ENCODE results near the gene ADCY5.

The ADCY5 gene

GRCh38 chr3:123338620-123339061, 110.2 kb downstream of the ADCY5 start:
- ChIA-PET POLR2A (no interaction called here), CTCF (interaction anchor here (1.2 to 1.4 kb wide), 2 partner anchors 9 to 151 kb away, joined by 5 to 6 read pairs; no protein-coding TSS in a partner anchor)
- TF ChIP-seq, protein P1, sequence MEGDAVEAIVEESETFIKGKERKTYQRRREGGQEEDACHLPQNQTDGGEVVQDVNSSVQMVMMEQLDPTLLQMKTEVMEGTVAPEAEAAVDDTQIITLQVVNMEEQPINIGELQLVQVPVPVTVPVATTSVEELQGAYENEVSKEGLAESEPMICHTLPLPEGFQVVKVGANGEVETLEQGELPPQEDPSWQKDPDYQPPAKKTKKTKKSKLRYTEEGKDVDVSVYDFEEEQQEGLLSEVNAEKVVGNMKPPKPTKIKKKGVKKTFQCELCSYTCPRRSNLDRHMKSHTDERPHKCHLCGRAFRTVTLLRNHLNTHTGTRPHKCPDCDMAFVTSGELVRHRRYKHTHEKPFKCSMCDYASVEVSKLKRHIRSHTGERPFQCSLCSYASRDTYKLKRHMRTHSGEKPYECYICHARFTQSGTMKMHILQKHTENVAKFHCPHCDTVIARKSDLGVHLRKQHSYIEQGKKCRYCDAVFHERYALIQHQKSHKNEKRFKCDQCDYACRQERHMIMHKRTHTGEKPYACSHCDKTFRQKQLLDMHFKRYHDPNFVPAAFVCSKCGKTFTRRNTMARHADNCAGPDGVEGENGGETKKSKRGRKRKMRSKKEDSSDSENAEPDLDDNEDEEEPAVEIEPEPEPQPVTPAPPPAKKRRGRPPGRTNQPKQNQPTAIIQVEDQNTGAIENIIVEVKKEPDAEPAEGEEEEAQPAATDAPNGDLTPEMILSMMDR (IDR thresholded peaks at IDR 0.05; ENCODE audit: insufficient read depth, low read length, missing control alignments): no peak
- no peak for DNase-seq (ENCODE audit: low read depth, low spot score)
- no peak overlapping the region for H3K4me3 ChIP-seq (ENCODE audit: low read depth, low read length)

DNA sequence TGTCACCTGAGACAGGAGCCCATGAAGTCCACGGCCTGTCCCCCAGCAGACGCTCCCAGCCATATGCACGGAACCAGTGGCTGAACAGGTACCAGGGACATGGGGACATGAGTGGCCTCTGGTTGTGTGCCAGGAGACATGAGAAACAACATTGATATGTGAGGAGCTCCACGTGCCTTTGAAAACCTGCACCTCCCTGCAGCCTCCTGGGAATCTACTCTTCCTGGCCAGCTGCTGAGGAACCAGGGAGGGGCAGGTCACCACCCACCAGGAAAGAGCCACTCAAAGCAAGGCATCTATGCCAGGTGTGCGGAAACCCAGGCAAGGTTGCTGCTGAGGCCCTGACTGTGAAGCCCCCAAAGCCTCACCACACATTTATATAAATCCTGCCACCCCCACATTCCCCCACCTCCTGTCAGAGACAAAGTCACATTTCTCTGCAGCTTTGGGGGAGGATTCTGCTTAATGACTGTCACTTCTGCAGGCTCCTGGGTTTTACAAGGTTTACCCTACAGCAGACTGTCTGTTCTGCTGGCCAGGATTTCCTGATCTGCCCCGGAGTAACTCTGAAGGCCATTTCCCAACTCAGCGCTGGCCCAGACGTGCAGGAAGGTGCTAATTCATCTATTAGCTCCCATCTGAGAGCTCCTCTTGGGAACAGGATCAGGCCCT, 110.8 kb downstream of the ADCY5 start:
- DNase-seq (ENCODE audit: low read depth, low spot score): no peak
- POLR2A ChIA-PET: no interaction called here
- TF ChIP-seq, protein P1 (IDR thresholded peaks at IDR 0.05; ENCODE audit: insufficient read depth, low read length, missing control alignments): no peak
- H3K4me3 ChIP-seq (ENCODE audit: low read depth, low read length): no peak overlapping the region
- CTCF ChIA-PET: interaction anchor here (1.1 to 1.4 kb wide), 4 partner anchors 9 to 151 kb away, joined by 3 to 6 read pairs (median 5); no protein-coding TSS in a partner anchor

DNA sequence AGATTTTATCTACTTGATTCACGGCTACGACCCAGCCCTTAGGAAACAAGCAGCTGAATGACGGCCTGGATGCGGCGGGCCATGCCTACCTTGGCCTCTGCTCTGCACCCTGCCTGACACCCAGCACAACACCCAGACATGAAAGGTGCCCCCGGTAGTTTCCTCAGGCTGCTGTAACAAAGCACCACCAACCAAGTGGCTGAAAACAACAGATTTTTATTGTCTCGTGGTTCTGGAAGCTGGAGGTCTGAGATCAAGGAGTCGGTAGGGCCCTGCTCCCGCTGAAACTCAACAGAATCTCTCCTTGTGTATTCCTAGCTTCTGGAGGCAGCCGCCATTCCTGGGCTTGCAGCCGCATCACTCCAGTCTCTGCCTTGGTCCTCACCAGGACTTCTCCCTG, 111.7 kb downstream of the ADCY5 start:
- POLR2A ChIA-PET: no interaction called here
- no peak for DNase-seq (ENCODE audit: low read depth, low spot score)
- TF ChIP-seq, protein P1 (IDR thresholded peaks at IDR 0.05; ENCODE audit: insufficient read depth, low read length, missing control alignments): no peak
- CTCF ChIA-PET: interaction anchor here (0.9 to 2.2 kb wide), 5 partner anchors 8 to 223 kb away, joined by 3 to 7 read pairs (median 3); no protein-coding TSS in a partner anchor
- no peak overlapping the region for H3K4me3 ChIP-seq (ENCODE audit: low read depth, low read length)

DNA sequence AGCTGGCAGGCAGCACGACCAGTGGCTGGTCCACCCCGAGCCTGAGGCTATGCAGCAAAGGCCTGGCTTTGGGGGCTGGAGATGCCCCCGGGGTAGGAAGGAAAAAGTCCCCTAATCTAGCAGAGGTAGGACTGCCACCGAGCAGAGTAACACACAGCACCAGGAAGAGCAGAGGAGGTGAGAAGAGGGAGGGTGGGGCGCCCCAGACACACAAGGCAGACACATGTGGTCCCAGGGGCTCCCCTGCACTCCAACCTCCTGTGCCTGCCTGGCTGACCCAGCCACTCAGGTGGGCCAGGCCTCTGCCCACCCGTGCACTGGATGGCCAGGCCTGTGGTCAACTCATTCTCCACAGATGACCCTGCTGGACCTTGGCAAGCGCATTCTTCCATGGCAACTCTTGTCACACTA, 112.4 kb downstream of the ADCY5 start:
- CTCF ChIA-PET: interaction anchor here (0.8 to 2.2 kb wide), 5 partner anchors 8 to 224 kb away, joined by 3 to 7 read pairs (median 3); no protein-coding TSS in a partner anchor
- POLR2A ChIA-PET: no interaction called here
- no peak overlapping the region for H3K4me3 ChIP-seq (ENCODE audit: low read depth, low read length)
- DNase-seq (ENCODE audit: low read depth, low spot score): no peak
- TF ChIP-seq, protein P1 (IDR thresholded peaks at IDR 0.05; ENCODE audit: insufficient read depth, low read length, missing control alignments): no peak

- DNase-seq (ENCODE audit: low read depth, low spot score): no peak
- ChIA-PET CTCF (interaction anchor here (0.8 to 2.2 kb wide), 4 partner anchors 25 to 224 kb away, joined by 3 to 7 read pairs (median 3); no protein-coding TSS in a partner anchor), POLR2A (no interaction called here)
- no peak overlapping the region for H3K4me3 ChIP-seq (ENCODE audit: low read depth, low read length)
- TF ChIP-seq, protein P1 (IDR thresholded peaks at IDR 0.05; ENCODE audit: insufficient read depth, low read length, missing control alignments): no peak
These were observed 112.9 kb downstream of the ADCY5 start for GRCh38 chr3:123336001-123336400.

DNA sequence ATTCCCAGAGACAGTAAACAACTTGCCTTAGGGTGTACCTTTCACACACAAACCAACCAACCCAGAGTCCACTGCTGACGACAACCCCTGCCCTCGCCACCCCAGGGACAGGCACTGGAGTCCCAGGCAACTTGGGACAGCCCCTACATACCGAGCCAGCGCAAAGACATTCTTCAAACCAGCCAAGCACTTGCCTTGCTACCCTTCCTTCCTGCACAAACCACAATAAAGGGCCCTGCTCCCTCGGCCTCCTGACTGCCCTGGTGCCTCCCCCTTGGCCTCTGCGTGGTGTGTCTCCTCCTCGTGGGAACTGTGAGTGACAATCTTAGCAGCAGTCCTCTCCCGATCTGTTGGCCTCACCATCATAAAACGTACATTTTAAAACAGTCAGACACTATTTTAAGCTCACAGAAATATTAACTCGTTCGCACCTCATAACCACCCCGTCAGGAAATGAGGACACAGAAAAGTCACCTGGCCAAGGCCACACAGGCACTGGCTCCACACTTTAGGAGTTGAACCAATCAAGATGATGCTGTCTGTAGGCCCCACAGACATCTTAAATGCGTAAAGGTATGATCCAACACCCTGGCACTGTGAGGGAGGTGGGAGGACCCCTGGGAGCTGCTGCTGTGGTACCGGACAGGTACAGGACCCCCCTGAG, 113.8 kb downstream of the ADCY5 start:
- TF ChIP-seq, protein P1 (IDR thresholded peaks at IDR 0.05; ENCODE audit: insufficient read depth, low read length, missing control alignments): no peak
- no peak for DNase-seq (ENCODE audit: low read depth, low spot score)
- ChIA-PET CTCF (interaction anchor here (0.7 to 2.2 kb wide), 4 partner anchors 9 to 225 kb away, joined by 3 to 7 read pairs (median 3); no protein-coding TSS in a partner anchor), POLR2A (no interaction called here)
- no peak overlapping the region for H3K4me3 ChIP-seq (ENCODE audit: low read depth, low read length)

Data from AG04449 (cell line).